HG03039 (cell line): ENCODE results near the gene HSPB7.
"Not testable (repeated sequence)": the region's sequence is repeated elsewhere in the genome, so short reads cannot be mapped to it uniquely, and the experiment has no call there.

Experiments
- ATAC-seq: cut with Tn5 transposase; IDR thresholded peaks from one replicate; pipeline ENCODE4 v1.9.1; 2021; ENCODE audit warnings: mild to moderate bottlenecking, moderate library complexity; ENCODE audit not compliant: unreplicated experiment

Gene HSPB7

DNA sequence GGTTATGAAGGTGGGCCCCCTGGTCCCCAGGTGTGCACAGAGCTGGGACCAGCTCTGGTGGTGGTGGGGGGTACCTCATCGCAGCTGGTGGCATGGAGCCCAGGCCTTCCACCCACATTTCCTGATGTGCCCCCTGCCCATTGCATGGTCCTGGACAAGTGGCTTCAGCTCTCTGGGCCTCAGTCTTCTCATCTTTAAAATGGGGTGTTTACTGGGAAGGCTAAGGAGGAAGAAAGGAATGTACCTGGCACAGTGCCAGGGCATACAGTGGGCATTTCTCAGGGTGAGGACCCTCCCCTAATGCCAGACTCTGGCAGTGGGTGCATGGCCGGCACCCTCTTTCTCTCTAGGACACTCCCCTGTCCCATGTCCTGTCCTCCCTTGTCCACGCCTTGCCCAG, 33.2 kb upstream of the HSPB7 start:
- no peak for ATAC-seq

DNA sequence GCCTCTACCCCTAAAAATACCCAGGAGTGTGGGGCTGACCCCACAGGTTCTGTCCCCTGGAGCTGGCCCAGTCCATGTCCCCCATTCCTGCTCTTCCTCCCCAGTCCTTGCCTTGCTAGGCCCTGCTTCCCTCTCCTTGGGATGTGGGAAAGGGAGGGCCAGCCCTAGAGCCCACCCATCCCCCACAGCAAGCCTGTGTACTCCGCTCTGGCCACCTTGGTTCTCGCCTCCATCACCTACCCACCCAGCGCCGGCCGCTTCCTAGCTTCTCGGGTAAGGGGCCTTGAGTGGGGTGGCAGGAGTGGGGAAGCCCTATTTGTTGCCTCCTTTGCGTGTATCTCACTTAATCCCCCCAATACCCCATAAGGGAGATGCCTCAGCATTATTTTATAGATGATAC, 32.5 kb upstream of the HSPB7 start:
- ATAC-seq, result no peak

GRCh38 chr1:16048573-16049189, 30.8 kb upstream of the HSPB7 start:
- no peak for ATAC-seq

DNA sequence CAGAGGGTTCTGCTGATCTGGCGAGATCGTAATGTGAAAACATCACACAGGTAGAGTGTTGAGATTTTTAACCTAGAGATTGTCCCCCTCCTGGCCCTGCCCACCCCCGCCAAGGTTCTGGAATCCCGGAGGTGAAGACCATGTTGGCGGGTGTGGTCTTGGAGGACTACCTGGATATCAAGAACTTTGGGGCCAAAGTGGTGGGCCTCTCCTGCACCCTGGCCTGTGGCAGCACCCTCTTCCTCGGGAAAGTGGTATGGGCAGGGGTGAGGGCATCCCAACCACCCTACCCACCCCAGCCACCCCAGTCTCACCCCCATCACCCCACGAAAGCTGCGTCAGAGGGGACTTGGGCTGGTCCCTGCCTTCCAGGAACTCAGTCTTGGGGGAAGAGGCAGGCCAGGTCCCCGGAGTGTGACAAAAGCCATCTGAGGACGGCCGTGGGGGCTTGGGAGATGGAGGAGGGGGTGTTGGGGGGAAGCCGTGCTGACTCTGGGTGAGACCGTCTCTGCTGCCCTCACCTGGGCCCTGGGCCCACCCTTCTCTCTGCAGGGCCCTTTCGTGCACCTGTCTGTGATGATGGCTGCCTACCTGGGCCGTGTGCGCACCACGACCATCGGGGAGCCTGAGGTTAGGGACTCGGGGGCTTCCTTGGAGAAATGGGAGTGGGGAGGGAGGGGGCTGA, 30.1 kb upstream of the HSPB7 start:
- ATAC-seq, result no peak

DNA sequence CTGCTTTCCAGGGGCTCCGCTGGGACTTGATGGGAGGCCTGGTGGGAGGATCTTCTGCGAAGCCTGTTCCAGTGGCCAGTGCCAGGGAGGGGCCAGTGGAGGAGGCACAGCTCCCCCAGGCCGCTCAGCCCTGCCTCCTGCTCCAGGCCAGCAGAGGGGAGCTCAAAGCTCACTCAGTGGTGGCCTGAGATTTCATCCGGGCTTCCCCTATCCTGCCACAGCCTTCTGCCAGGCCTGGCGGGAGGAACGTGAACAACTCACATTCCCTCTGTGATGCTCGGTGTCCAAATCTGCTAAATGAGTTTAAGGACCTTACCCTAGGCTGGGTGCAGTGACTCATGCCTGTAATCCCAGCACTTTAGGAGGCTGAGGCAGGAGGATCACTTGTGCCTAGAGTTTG, 29.0 kb upstream of the HSPB7 start:
- no peak for ATAC-seq

DNA sequence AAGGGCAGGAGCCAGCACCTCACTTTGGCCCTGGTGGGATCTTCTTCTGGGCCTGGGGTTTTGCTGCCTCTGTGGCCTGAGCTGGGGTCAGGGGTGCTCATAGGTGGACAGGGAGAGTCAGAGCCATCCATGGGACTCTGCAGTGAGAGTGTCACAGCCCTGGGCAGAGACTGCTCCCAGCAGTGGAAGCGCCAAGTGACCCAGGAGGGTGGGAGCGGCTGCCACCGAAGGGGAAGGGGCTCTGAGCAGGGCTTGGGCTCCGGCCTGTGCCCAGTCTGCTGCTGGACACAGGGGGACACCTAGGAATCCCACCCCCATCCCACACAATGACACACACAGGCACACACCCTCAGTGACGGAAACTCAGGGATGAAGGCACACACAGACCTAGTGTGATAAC, 26.1 kb upstream of the HSPB7 start:
- no peak for ATAC-seq

DNA sequence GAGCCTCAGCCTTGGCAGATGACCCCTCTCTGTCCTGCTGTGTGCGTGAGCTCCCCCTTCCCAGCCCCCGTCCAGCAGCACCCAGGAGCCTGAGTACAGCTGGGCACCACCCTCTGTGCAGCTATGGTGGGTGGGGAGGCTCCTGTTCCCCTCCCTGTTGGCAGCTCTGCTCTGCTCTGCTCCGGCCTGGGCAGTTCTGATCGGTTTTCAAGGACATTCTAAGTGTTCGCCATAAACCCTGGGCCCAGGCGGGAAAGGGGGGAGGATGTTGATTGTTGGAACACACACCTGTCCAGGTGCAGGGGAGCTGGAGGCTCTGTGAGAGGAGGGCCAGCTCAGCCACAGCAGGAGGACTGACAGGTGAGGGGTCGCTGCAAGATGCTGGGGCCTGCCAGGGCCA, 25.7 kb upstream of the HSPB7 start, which contains the start of gene CLCNKB:
CLCNKB (plus strand) TSS at position 262 of the 400 bp plus-strand sequence. CDS start 711 bp downstream, outside the sequence.
- ATAC-seq, result no peak

DNA sequence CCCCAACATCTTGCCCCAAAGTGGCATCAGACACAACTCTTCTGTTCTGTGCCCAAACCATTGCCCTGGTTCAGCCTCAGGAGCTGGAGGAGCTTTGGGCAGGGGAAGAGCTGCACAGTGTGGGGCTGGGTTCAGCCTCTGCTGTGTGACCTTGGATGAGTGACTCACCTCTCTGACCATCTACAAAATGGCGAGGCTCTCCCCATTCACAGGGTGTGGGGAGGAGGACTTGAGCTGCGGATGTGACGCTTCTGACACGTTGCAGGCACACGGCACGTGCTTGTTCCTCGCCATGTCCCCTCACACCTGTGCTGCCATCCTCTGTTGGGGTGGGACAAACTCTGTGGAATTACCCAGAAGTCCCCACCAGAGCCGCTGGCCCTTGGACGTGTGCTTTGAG, 24.8 kb upstream of the HSPB7 start:
- ATAC-seq, result not testable (repeated sequence)

- ATAC-seq, result no peak
Measured at GRCh38 chr1:16042096-16042495, 24.3 kb upstream of the HSPB7 start.

DNA sequence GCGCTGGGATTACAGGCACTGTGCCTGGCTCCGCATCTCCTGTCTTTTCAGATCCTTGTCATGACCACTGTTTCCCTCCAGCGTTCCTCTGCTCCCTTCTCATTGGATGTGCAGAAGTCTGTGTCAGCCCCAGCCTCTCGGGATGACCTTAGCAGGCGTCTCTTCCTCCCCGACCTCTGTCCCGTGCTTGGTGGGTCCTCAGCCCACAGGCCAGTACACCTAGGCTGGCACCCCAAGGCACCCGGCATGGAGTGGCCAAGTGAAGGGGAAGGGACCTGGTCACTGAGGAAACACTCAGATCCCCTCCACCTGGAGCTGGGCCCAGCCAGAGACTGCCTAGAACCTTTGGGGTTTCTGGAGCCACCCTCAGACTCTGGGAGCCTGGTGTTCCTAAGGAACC, 23.4 kb upstream of the HSPB7 start:
- ATAC-seq, result no peak

DNA sequence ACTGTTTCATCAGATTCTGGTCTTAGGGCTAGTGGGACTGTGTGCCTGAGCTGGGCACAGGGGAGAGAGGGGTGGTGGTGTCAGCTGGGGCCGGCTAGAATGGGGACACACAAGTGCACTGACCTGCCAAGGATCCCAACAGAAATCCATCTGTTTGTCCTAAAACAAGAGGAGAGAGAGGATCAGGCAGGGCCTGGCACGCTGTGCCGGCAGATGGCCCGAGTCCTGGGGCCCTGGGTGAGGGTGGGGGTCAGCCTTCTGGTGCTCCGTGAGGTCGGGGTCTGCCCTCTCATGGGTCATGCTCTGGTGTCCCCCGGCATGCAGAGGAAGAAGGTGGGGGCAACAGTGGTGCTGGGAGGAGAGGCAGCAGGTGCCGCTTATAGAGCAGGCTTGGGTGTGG, 22.0 kb upstream of the HSPB7 start:
- not testable (repeated sequence) for ATAC-seq

DNA sequence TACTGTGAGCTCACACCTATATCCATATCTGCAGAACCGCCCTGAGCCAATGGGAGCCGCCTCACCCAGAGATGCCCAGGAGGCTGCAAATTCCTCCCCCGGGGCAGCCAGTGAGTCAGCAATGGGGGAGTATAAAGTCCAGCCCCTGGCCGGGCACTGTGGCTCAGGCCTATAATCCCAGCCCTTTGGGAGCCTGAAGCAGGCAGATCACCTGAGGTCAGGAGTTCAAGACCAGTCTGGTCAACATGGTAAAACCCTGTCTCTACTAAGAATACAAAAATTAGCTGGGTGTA, 20.7 kb upstream of the HSPB7 start:
- no peak for ATAC-seq

- not testable (repeated sequence) for ATAC-seq
Measured at GRCh38 chr1:16036461-16036860, 18.6 kb upstream of the HSPB7 start.

GRCh38 chr1:16033103-16033632, 15.3 kb upstream of the HSPB7 start:
- ATAC-seq, result not testable (repeated sequence)

DNA sequence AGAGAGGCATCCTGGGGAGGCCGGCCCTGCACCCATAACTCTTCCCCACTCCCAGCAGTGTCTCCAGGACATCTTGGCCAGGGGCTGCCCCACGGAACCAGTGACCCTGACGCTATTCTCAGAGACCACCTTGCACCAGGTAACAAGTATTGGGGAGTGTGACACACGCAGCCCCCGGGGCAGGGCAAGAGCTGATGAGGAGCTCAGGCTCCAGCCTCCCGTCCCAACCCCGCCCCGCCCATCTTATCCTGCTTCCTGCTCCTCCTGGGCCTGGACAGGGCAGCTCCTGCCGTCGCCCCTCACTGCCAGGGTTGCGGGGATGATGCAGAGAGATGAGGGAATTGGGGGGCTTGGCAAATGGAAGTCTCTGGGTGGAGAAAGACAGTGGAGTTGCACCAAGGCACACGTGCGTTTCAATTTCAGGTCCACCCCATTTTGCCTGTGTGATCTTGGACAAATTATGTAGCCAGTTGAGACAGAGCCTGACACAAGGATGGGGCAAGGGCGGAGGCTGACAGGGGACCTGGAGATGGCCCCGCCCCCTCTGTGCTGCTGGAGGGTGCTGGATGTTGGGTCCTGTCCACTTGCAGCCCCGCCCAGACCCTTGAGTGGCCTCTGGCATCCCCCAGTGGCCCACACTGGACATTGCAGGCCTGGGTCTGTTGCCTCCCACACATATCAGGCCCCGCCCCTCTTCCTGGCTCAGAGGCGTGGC, 14.7 kb upstream of the HSPB7 start:
- ATAC-seq, result no peak

DNA sequence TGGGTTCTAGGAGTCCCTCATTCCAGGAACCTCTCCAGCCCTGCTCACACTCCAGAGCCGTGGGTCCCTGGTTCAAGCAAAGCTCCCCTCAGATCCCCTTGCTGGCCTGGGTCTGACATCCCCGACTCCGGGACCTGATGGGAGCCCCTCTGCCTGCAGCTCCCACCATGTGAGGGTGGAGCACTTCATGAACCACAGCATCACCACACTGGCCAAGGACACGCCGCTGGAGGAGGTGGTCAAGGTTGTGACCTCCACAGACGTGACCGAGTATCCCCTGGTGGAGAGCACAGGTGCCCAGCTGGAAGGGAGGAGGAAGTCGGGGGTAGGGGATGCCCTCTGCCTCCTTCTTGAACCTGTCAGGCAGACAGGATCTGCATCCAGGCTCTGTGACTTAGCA, 13.7 kb upstream of the HSPB7 start:
- ATAC-seq, result no peak

GRCh38 chr1:16029288-16029687, 11.4 kb upstream of the HSPB7 start:
- no peak for ATAC-seq

- not testable (repeated sequence) for ATAC-seq
Measured at GRCh38 chr1:16029003-16029268, 11.1 kb upstream of the HSPB7 start.

DNA sequence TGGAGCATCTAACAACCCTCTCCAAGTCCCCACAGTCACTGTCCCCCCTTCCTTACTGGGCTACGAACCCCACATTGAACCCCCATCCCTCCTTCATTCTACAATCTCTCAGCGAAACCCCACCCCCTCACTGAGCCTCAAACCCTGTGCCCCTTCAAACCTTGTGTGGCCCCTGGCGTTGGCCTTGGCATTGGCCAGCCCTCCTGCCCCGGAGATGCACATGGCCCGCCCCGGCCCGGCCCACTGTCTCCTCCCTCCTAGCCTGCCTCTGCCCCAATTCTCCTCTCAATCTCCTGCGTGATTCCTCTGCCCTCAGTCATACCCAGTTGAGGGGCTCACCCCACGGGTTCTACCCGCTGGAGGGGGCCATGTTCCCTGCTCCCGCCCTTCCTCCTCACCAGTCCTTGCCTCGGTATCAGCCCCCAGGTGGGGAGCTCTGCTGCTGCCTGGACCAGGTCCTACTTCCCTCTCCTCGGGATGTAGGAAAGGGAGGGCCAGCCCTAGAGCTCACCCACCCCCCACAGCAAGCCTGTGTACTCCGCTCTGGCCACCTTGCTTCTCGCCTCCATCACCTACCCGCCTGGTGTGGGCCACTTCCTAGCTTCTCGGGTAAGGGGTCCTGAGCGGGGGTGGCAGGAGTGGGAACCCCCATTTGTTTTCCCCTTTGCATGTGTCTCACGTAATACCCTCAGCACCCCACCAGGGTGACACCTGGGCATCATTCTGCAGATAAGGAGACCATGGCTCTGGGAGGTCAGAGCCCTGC, 10.6 kb upstream of the HSPB7 start:
- ATAC-seq, result no peak

DNA sequence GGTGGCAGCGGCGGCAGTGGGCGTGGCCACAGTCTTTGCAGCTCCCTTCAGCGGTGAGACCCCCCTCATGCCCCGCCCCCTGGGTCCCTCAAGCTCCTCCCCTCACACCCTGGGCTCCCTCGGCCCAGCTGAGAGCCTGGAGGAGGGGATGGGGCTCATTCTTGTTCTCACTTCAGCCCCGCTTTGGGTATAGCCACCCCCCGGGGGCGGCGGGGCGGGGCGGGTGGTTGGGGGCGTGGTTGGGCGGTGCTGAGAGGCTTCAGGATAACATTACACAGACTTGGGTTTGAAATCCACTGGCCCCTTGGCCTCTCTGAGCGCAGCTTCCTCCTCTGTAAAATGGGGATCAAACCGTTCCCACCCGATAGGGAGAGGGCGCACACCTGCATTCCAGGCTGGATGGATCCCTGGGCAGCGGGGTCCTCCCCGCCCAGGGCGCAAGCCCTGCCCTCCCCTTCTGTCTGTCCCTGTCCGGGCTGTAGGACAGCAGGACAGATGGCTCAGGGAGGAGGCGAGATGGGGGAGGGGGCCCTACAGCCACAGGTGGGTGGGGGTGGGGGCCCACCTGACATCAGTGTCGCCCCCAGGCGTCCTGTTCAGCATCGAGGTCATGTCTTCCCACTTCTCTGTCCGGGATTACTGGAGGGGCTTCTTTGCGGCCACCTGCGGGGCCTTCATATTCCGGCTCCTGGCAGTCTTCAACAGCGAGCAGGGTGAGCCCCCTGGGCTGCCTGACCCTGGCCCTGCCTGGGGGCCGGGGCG, 9.1 kb upstream of the HSPB7 start:
- no peak for ATAC-seq

GRCh38 chr1:16026302-16026701, 8.5 kb upstream of the HSPB7 start:
- not testable (repeated sequence) for ATAC-seq
